Muscle layer of colon (tissue), 2 donors: Measurements from ENCODE around the gene TNFSF10.
A peak's percentile ranks its signal among the peaks of the same experiment; 100 is the strongest.
"Not testable (repeated sequence)": the region's sequence is repeated elsewhere in the genome, so short reads cannot be mapped to it uniquely, and the experiment has no call there.

Experiments
- H3K27ac ChIP-seq: one replicate; pipeline ENCODE4 v1.7.0; 2013; ENCODE audit warnings: low read depth, mild to moderate bottlenecking, low read length, moderate library complexity
- H3K27me3 ChIP-seq, 2 donors: one replicate each; pipeline ENCODE4 v1.7.0; 2013; ENCODE audit warnings: low read length in 2 of 2, mild to moderate bottlenecking in 2 of 2; ENCODE audit not compliant: insufficient read depth in 2 of 2, control insufficient read depth in 1 of 2
- H3K36me3 ChIP-seq: one replicate; pipeline ENCODE4 v1.7.0; 2013; ENCODE audit warnings: mild to moderate bottlenecking, low read length; ENCODE audit not compliant: insufficient read depth
- H3K4me1 ChIP-seq: one replicate; pipeline ENCODE4 v1.7.0; 2013; ENCODE audit warnings: mild to moderate bottlenecking, low read length; ENCODE audit not compliant: insufficient read depth
- H3K4me3 ChIP-seq, 2 donors: one replicate each; pipeline ENCODE4 v1.7.0; 2013; ENCODE audit warnings: low read length in 2 of 2, low read depth in 1 of 2, mild to moderate bottlenecking in 1 of 2, moderate library complexity in 1 of 2
- H3K9ac ChIP-seq: one replicate; pipeline ENCODE4 v1.7.0; 2013; ENCODE audit warnings: low read length
- H3K9me3 ChIP-seq: one replicate; pipeline ENCODE4 v1.7.0; 2013; ENCODE audit warnings: mild to moderate bottlenecking, low read length
- donor health status: abdominal sarcoma.
- donor health status: Adenocarcinoma of cecum.

The TNFSF10 gene

DNA sequence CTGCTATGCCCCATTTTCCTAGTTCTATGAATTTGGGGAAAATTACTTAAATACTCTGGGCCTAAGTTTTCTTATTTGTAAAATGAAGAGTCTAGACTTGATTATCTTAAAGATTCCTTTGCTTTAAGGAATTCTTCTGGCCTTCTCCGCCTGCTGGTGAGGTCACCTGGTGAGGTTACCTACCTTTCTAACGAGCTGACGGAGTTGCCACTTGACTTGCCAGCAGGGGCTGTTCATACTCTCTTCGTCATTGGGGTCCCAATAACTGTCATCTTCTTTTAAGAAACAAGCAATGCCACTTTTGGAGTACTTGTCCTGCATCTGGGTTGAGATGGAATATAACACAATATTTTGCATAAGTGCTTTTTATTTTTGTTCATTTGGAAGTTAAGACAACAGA lies 8.6 kb downstream of the TNFSF10 start:
- peaks cover 8% of the 10 kb centered on the region for H3K36me3 ChIP-seq

DNA sequence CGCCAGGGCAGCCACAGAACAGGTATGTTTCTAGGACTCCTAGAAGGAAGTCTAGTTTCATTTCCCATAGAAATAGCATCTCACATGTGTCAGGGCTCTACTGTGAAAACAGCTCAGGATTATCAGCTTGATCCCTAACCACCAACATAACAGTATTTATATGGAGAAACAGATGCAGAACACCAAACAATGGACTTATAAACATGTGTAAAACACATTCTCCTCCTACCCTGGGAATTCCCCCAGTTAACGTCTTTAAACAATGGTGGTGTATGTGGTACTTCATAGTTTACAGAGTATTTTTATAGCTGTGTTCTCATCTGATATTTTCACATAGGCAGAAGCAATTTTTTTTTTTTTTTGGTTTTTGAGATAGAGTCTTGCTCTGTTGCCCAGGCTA lies 9.7 kb downstream of the TNFSF10 start:
- Histone ChIP-seq H3K4me1 (peaks cover 25% of the 10 kb centered on the region), H3K36me3 (peaks cover 8% of the 10 kb centered on the region), H3K9ac (no peak overlapping the region), H3K27me3 (no peaks in the 10 kb centered on the region), H3K9me3 (no peaks in the 10 kb centered on the region), H3K27ac (peak overlapping the region; percentile 21), H3K4me3 (no peak overlapping the region)

More for the DNA sequence above, 8.6 kb downstream of the TNFSF10 start:
- H3K4me1 ChIP-seq, result peaks cover 25% of the 10 kb centered on the region
- H3K4me3 ChIP-seq, result no peak overlapping the region
- H3K9me3 ChIP-seq, result no peaks in the 10 kb centered on the region
- no peaks in the 10 kb centered on the region for H3K27me3 ChIP-seq
- H3K27ac ChIP-seq, result no peak overlapping the region
- H3K9ac ChIP-seq, result no peak overlapping the region

DNA sequence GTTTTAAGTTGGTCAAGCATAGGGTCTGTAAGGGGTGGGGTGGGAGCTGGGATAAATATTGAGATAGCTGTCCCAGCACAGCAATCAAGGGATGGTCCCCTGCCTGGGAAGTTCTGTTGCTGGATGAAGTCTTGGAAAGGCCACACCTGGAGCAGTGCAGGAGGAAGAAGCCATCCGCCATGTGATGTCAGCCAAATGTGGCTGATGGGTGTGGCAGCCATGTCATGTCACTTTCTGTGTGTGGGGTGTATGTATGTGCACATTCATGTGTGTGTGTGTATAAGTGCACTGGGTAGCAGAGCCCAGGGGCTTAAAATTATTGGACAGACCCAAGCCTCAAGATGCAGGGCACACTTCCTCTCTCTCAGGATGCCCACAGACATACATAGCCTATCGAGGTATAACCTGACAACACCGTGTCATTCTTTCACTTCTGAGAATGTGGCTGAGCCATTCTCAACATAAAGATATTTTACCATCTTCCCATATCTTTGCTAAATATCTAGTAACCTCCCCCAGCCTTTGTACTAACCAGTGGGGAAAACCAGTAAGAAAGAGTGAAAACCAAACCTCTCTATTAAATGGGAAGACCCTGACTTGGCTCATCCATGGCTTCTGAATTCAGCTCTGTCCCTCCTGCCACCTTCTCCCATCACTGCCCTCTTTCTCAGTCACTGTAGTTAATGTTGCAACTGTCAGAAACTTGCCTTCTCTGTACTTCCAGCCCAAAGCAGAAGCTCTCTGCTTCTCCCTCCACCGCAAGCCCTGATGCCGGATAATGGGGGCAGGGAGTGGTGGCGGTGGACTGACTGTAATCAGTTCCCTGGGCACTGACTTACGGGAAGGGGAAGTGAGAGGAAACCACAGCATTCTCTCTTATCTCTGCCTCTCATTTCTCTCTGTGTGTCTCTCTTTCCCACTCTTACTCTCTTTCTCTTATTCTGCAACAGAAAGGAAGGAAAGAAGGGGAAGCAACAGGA lies 11.2 kb downstream of the TNFSF10 start:
- Histone ChIP-seq H3K4me1 (peaks cover 22% of the 10 kb centered on the region), H3K9me3 (no peaks in the 10 kb centered on the region), H3K27me3 (no peaks in the 10 kb centered on the region), H3K9ac (no peak overlapping the region), H3K36me3 (peaks cover 8% of the 10 kb centered on the region), H3K4me3 (no peak overlapping the region), H3K27ac (peak overlapping the region; percentile 3)

DNA sequence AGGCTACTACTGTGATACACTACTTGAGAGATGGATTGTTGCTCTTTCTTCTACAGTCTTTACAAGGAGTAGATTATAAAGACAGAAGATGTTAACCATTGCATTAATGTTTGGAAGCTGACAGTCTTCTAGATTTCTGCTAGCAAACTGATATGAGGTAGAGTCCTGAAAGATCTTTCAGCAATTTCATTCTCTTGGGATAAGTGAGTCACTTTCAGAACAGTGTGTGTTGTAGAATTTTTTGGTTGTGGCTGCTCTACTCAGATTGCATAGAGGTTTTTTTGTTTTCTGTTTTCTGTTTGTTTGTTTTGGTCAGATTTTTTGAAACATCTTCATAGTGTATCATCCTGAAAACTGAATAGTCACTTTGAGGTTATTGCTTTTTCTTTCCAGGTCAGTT lies 17.1 kb downstream of the TNFSF10 start:
- Histone ChIP-seq H3K36me3 (no peaks in the 10 kb centered on the region), H3K27ac (no peak overlapping the region), H3K9me3 (no peaks in the 10 kb centered on the region), H3K27me3 (no peaks in the 10 kb centered on the region), H3K9ac (no peak overlapping the region), H3K4me1 (no peaks in the 10 kb centered on the region), H3K4me3 (no peak overlapping the region)

DNA sequence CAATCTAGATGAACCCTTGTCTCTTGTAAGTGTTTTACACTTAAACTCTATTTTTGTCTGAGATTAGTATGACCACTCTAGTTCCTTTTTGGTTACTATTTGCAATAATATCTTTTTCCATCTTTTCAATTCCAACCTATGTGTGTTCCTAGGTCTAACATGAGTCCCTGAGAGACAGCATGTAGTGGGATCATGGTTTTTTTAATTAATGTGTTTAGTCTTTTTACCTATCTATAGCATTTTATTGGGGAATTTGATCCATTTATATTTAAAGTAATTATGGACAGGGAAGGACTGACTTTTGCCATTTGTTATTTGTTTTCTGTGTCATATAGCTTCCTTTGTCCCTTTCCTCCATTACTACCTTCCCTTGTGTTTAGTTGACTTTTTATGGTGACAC lies 21.7 kb downstream of the TNFSF10 start:
- Histone ChIP-seq H3K9ac (no peak overlapping the region), H3K4me1 (no peaks in the 10 kb centered on the region), H3K27me3 (no peaks in the 10 kb centered on the region), H3K36me3 (no peaks in the 10 kb centered on the region), H3K27ac (no peak overlapping the region), H3K4me3 (no peak overlapping the region), H3K9me3 (no peaks in the 10 kb centered on the region)

DNA sequence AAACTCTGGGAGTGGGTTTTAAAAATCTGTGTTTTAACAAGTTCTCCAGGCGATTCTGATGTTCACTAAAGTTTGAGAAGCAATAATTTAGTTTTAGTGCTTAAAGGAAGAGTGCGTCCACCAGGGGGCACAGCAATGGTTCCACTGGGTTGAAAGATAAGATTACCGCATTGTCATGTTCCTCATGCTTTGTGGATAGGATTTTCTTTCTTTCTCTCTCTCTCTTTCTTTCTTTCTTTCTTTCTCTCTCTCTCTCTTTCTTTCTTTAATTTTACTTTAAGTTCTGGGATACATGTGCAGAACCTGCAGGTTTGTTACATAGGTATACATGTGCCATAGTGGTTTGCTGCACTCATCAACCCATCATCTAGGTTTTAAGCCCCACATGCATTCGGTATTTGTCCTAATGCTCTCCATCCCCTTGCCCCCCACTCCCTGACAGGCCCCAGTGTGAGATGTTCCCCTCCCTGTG lies 33.0 kb downstream of the TNFSF10 start:
- H3K36me3 ChIP-seq, H3K4me1 ChIP-seq, H3K9me3 ChIP-seq, H3K27ac ChIP-seq, H3K27me3 ChIP-seq, H3K9ac ChIP-seq, H3K4me3 ChIP-seq: not testable (repeated sequence)

DNA sequence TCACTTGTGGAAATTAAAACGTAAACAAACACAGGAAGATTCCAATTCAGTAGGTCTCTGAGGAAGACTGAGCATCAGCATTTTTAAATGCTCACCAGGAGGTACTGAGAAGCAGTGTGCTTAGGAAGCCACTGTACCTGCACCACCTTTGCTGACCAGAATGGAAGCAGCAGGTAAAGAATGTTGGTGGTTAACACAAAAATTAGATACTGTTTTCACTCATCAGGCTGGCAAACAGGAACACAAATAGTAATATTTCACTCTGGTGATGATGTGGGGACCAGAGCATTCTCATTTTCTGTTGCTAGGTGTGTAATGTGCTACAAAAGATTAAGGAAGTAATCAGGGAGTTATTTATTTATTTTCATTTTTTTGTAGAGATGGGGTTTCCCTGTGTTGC lies 45.1 kb downstream of the TNFSF10 start:
- H3K9me3 ChIP-seq, result no peaks in the 10 kb centered on the region
- no peaks in the 10 kb centered on the region for H3K27me3 ChIP-seq
- H3K4me3 ChIP-seq, result no peak overlapping the region
- no peaks in the 10 kb centered on the region for H3K36me3 ChIP-seq
- no peak overlapping the region for H3K9ac ChIP-seq
- no peaks in the 10 kb centered on the region for H3K4me1 ChIP-seq
- H3K27ac ChIP-seq, result no peak overlapping the region

DNA sequence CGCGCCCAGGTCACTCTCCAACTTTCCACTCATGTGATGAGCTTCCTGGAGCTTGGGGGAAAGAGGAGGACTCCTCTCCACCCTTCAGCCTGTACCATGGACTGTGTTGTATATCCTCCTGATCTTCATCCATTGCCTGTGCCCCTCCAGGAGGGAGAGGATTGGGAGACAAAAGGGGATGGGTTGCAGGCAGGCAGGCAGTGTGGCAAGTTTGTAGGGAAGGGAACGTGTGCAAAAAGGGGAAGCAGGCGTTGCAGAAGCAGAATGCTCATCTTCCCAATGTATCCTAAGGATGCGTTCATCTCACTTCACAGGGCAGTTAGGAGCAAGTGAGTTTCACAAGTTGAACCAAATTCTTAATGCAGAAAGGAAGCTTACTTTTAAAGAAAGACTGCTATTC lies 46.9 kb downstream of the TNFSF10 start:
- no peak overlapping the region for H3K9ac ChIP-seq
- no peak overlapping the region for H3K27ac ChIP-seq
- no peaks in the 10 kb centered on the region for H3K27me3 ChIP-seq
- no peaks in the 10 kb centered on the region for H3K4me1 ChIP-seq
- no peak overlapping the region for H3K4me3 ChIP-seq
- no peaks in the 10 kb centered on the region for H3K9me3 ChIP-seq
- no peaks in the 10 kb centered on the region for H3K36me3 ChIP-seq

DNA sequence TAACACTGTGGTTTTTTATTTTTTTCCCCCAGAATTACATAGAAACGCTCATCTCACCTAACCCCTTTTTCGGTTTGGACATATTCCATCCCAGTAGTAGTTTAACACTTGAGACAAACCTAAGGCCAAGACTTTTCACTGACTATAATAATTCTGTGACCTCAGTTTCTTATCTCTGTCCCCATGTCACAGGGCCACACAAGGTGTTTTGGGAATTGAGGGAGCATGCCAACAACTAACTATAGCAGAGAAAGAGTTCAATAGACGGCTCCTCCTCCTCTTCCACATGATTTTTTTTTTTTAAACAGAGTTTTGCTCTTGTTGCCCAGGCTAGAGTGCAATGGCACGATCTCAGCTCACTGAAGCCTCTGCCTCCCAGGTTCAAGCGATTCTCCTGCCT lies 47.5 kb downstream of the TNFSF10 start:
- H3K9ac ChIP-seq, result no peak overlapping the region
- no peak overlapping the region for H3K27ac ChIP-seq
- no peaks in the 10 kb centered on the region for H3K4me1 ChIP-seq
- no peaks in the 10 kb centered on the region for H3K36me3 ChIP-seq
- no peaks in the 10 kb centered on the region for H3K9me3 ChIP-seq
- no peak overlapping the region for H3K4me3 ChIP-seq
- no peaks in the 10 kb centered on the region for H3K27me3 ChIP-seq

DNA sequence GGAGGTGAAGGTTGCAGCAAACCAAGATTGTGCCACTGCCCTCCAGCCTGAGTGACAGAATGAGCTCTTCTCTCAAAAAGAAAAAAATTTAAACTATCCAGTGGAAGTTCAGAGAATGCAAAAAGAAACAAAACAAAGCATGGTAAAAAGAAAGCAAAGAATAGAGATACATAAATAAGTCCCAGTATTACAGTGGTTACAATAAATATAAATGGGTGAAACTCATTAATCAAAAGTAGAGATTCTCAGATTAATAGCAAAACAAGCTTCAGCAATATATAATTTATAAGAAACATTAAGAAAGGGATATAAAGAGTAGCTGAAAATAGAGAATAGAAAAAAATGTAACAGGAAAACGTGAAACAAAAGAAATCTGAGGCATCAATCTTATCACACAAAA lies 51.3 kb downstream of the TNFSF10 start:
- Histone ChIP-seq H3K9ac (no peak overlapping the region), H3K36me3 (no peaks in the 10 kb centered on the region), H3K27me3 (no peaks in the 10 kb centered on the region), H3K4me3 (no peak overlapping the region), H3K9me3 (no peaks in the 10 kb centered on the region), H3K27ac (no peak overlapping the region), H3K4me1 (no peaks in the 10 kb centered on the region)

DNA sequence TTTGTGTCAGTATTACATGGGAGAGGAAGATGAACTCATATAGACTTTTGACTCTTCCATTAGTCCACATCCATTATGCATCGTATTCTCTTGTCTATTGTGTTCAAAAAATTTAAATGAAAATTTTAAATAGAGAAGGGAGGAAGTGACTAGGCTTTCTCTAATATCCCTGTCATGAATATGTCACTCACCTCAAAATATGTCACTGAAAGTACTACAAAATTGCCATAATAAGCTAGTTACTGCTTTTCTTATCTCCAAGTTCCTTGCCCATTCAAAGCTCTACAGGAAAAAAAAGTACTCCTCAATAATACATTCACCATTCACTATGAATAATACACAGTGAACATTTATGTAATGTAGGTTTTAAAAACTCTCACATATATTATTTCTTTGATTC lies 52.6 kb downstream of the TNFSF10 start:
- H3K9me3 ChIP-seq, result no peaks in the 10 kb centered on the region
- no peaks in the 10 kb centered on the region for H3K36me3 ChIP-seq
- no peak overlapping the region for H3K27ac ChIP-seq
- H3K27me3 ChIP-seq, result no peaks in the 10 kb centered on the region
- H3K4me1 ChIP-seq, result no peaks in the 10 kb centered on the region
- no peak overlapping the region for H3K4me3 ChIP-seq
- no peak overlapping the region for H3K9ac ChIP-seq
